ENCODE results near the gene IL1RN. TPM values are rescaled to one million over a fixed set of nuclear protein-coding genes. Genes with fewer than 3 reads are reported as not detected.

The IL1RN gene
- total RNA-seq, 4 donors from 2014 or later = 0.67 to 1.3 (median 1.3) TPM; not detected in 1

DNA sequence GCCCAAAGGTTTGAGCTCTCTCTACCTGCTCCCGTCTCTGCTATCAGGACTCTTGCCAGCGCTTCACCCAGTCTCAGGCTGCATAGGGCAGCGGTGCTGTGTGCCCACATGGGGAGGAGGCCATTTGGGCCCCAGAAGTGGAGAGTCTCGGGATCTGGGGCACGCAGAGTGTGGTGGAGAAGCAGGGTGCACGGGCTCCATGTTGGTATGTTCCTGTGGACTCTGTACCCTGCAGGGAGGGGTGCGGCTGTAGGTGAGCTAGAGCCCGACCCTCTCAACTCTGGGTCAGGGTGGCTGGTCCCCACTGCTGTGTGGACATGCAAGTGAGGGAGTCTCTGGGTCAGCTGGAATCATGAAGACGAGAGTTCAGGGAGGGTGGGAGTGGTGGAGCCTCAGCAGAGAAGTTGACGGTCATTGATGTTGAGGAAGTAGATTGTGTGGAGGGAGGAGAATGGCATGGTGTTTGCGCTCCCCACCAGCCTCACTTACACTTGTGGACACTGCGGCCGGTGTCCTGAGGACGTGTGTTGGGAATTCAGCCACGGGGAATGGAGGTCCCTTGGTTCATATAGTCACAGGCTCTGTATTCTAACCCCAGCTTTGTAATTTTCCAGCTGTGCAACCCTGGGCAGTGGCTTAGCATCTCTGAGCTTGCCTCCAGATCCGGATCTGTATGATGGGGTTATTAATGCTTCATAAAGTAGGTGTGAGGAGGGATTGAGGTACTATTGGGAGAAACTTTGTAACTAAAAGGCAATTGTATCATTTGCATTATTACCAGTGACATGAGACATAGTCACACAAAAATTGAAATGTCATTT is 45.5 kb downstream of the IL1RN start:
- Histone ChIP-seq H3K27me3 (no peaks in the 10 kb centered on the region), H3K27ac (peak overlapping the region; percentile 93 to 95 (median 94)), H3K4me3 (replicated peaks in 1 of 3) (no peak overlapping the region), H3K4me1 (peaks cover 19 to 29% of the 10 kb centered on the region in 2 donors), H3K9me3 (no peaks in the 10 kb centered on the region), H3K36me3 (no peaks in the 10 kb centered on the region)
- WGBS, 2 donors = 94 to 96% methylated on average over 16 of the region's 16 CpGs
- DNase-seq = no peak
- TF ChIP-seq, protein P1, sequence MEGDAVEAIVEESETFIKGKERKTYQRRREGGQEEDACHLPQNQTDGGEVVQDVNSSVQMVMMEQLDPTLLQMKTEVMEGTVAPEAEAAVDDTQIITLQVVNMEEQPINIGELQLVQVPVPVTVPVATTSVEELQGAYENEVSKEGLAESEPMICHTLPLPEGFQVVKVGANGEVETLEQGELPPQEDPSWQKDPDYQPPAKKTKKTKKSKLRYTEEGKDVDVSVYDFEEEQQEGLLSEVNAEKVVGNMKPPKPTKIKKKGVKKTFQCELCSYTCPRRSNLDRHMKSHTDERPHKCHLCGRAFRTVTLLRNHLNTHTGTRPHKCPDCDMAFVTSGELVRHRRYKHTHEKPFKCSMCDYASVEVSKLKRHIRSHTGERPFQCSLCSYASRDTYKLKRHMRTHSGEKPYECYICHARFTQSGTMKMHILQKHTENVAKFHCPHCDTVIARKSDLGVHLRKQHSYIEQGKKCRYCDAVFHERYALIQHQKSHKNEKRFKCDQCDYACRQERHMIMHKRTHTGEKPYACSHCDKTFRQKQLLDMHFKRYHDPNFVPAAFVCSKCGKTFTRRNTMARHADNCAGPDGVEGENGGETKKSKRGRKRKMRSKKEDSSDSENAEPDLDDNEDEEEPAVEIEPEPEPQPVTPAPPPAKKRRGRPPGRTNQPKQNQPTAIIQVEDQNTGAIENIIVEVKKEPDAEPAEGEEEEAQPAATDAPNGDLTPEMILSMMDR (IDR thresholded peaks at IDR 0.05) = no peak
- TF ChIP-seq POLR2A (IDR thresholded peaks at IDR 0.05) = no peak
- intact Hi-C loops (cut with DNase I) = no loop called here

DNA sequence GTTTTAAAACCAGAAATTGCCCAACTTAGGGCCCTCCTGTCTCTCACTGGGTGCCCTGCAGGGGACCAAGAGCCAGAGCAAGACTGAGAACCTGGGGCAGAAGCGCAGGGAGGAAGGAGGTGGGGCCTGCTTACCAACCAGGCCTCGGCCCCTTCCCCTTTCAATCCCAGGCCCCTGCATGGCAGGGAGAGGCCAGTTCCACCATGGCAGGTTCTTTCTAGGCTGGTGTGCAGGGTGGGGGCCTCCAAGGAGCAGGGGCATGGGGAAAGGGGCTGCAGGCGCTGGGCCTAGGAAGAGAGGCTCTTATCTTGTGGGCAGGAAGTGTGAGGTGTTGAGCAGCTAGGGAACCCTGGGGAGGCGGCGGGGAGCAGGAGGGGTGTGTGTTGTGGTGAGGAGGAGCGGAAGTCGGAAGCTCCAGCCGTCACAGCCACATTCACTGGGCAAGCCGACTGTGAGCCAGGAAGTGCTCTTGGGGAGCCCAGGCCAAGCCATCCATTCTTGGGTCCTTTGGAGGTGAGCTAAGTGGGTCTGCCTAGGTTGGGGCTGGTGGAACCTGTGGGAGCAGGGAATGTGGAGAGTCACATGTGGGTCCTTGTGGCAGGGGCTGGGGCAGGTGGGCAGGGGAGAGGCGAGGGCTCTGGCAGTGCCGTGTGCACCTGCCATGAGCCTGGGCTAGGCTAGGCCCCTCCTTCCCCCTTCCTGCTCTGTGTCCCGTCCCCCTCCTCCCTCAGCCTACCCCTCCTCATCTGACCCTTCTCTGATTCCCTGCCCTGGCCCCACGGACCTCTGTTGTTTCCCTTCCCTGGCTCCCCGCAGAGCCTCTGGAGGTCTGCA is 46.4 kb downstream of the IL1RN start, which contains the start of gene PSD4:
PSD4 (plus strand) TSS at position 430 of the 834 bp plus-strand sequence. CDS start 8,486 bp downstream, outside the sequence.
- H3K4me1 ChIP-seq = peaks cover 19 to 35% of the 10 kb centered on the region in 2 donors
- H3K4me3 ChIP-seq (replicated peaks in 1 of 3) = no peak within 1 kb of the TSS
- H3K27me3 ChIP-seq = no peaks in the 10 kb centered on the region
- peak; percentile 61 to 67 for DNase-seq
- intact Hi-C loops (cut with DNase I) = no loop called here
- H3K36me3 ChIP-seq = no peaks in the 10 kb centered on the region
- peak within 1 kb of the TSS; percentile 93 to 95 (median 94) for H3K27ac ChIP-seq
- no peak for TF ChIP-seq POLR2A (IDR thresholded peaks at IDR 0.05)
- TF ChIP-seq, protein P1 (IDR thresholded peaks at IDR 0.05) = no peak
- H3K9me3 ChIP-seq = no peaks in the 10 kb centered on the region
- WGBS, 2 donors = 54 to 59% methylated on average over 14 of the region's 14 CpGs

DNA sequence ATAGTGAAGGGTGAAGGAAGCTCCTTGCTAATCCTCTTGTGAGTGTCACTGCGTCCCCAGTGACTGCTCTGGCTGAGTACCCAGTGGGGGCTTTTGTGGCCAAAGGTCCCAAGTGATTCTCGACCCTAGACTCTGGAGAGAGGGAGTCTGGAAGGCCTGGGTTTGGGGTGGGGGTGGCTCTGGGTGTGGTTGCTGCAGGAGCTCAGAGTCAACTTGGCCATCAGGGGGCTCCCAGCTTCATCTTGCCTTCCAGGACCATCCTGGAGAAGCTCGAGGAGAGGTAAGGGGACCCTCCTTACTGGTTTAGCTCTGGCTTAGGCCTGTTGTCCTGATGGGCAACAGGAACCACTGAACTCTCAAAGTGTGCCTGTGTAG is 47.0 kb downstream of the IL1RN start:
- no peak for DNase-seq
- Histone ChIP-seq H3K4me3 (replicated peaks in 1 of 3) (no peak overlapping the region), H3K4me1 (peaks cover 19 to 41% of the 10 kb centered on the region in 2 donors), H3K9me3 (no peaks in the 10 kb centered on the region), H3K27ac (peak overlapping the region; percentile 93 to 95 (median 94)), H3K36me3 (no peaks in the 10 kb centered on the region), H3K27me3 (no peaks in the 10 kb centered on the region)
- 49 to 72% methylated on average over 2 to 3 of the region's 3 CpGs for WGBS, 2 donors
- intact Hi-C loops (cut with DNase I) = no loop called here
- TF ChIP-seq, protein P1 (IDR thresholded peaks at IDR 0.05) = no peak
- TF ChIP-seq POLR2A (IDR thresholded peaks at IDR 0.05) = no peak

DNA sequence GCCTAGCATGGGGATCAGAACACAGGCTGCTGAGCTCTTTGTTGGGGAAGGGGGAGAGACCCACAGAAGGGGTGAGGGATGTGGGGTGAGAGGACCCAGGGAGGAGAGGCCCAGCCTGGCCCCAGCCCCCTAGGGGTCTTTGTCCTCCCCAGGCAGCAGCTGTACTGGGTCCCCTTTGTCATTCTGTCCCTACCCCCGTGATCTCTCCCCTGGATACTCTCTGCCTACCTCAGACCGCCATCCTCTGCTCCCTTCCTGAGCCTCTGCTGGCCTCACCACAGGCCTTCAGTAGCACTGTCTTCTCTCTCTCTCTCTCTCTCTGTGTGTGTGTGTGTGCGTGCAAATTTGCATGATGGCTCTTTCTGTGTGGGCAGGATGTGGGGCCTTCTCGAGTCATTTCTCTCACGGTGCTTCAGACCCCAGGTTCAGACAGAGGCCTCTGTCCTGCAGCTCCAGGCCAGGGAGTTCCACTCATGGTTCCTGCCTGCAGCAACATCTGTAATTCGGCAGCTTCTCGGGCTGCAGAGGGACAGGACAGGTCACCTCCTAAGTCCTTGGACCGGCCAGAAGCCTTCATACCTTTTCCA is 47.7 kb downstream of the IL1RN start:
- Histone ChIP-seq H3K36me3 (no peaks in the 10 kb centered on the region), H3K27ac (peak overlapping the region; percentile 93 to 95 (median 94)), H3K9me3 (no peaks in the 10 kb centered on the region), H3K4me1 (peaks cover 20 to 49% of the 10 kb centered on the region in 2 donors), H3K4me3 (replicated peaks in 1 of 3) (no peak overlapping the region), H3K27me3 (no peaks in the 10 kb centered on the region)
- WGBS, 2 donors = 57 to 63% methylated on average over 8 of the region's 8 CpGs
- TF ChIP-seq POLR2A (IDR thresholded peaks at IDR 0.05) = no peak
- TF ChIP-seq, protein P1 (IDR thresholded peaks at IDR 0.05) = no peak
- DNase-seq = peak in 1 of 2 donors; percentile 40
- intact Hi-C loops (cut with DNase I) = no loop called here

Data from thyroid gland (tissue), 4 donors.